Kidney epithelial cell (primary cell): ENCODE data around the gene GVQW3. TPM values are rescaled to one million over a fixed set of nuclear protein-coding genes. Genes with fewer than 3 reads are reported as not detected.

Source experiments
- DNase-seq: peaks from one replicate; pipeline ENCODE4 v3.0.0-alpha.2; 2010; ENCODE audit warnings: low read depth
- H3K27me3 ChIP-seq: 2 replicates; pipeline ENCODE4 v1.6.0; 2011; ENCODE audit warnings: low read length; ENCODE audit not compliant: control insufficient read depth, insufficient read depth
- H3K36me3 ChIP-seq: 2 replicates; pipeline ENCODE4 v1.5.1; 2011; ENCODE audit warnings: low read length; ENCODE audit not compliant: control insufficient read depth, insufficient read depth
- H3K4me3 ChIP-seq: 2 replicates; pipeline ENCODE4 v1.5.1; 2011; ENCODE audit warnings: low read depth, mild to moderate bottlenecking, control low read depth, low read length
- total RNA-seq: library from RNA; depleted of rRNA; stranded (reverse); fragments of >200 nt; gene quantifications from 2 replicates; pipeline ENCODE4 v1.2.3, GENCODE V29; 2015
- TF ChIP-seq, protein P1 (sequence below): IDR thresholded peaks from 2 replicates; pipeline ENCODE4 v1.5.1; 2011; ENCODE audit warnings: mild to moderate bottlenecking, moderate library complexity, low read length, control low read depth, inconsistent platforms; ENCODE audit not compliant: insufficient read depth, poor library complexity, severe bottlenecking

The GVQW3 gene
- total RNA-seq, 1 donor from 2014 or later, result 1.1 TPM

DNA sequence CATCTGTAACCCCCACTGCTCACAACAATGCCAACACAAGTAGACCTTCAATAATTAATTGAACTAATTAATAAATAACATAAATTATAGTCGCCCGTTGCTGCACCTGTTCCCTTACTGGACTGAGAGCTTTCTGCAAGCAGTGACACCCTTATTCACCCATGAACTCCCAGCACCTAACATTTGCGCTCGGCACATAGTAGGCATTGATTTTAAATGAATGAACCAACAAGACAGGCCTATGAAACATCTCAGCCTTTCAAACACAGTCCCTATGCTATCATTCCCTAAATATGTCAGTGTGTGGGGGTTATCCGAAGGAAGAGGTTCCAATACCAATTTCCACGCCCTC is 1.3 kb upstream of the GVQW3 start:
- DNase-seq, result no peak
- Histone ChIP-seq H3K27me3 (no peaks in the 10 kb centered on the region), H3K4me3 (peak overlapping the region; percentile 89), H3K36me3 (no peaks in the 10 kb centered on the region)
- TF ChIP-seq, protein P1, sequence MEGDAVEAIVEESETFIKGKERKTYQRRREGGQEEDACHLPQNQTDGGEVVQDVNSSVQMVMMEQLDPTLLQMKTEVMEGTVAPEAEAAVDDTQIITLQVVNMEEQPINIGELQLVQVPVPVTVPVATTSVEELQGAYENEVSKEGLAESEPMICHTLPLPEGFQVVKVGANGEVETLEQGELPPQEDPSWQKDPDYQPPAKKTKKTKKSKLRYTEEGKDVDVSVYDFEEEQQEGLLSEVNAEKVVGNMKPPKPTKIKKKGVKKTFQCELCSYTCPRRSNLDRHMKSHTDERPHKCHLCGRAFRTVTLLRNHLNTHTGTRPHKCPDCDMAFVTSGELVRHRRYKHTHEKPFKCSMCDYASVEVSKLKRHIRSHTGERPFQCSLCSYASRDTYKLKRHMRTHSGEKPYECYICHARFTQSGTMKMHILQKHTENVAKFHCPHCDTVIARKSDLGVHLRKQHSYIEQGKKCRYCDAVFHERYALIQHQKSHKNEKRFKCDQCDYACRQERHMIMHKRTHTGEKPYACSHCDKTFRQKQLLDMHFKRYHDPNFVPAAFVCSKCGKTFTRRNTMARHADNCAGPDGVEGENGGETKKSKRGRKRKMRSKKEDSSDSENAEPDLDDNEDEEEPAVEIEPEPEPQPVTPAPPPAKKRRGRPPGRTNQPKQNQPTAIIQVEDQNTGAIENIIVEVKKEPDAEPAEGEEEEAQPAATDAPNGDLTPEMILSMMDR, result no peak

DNA sequence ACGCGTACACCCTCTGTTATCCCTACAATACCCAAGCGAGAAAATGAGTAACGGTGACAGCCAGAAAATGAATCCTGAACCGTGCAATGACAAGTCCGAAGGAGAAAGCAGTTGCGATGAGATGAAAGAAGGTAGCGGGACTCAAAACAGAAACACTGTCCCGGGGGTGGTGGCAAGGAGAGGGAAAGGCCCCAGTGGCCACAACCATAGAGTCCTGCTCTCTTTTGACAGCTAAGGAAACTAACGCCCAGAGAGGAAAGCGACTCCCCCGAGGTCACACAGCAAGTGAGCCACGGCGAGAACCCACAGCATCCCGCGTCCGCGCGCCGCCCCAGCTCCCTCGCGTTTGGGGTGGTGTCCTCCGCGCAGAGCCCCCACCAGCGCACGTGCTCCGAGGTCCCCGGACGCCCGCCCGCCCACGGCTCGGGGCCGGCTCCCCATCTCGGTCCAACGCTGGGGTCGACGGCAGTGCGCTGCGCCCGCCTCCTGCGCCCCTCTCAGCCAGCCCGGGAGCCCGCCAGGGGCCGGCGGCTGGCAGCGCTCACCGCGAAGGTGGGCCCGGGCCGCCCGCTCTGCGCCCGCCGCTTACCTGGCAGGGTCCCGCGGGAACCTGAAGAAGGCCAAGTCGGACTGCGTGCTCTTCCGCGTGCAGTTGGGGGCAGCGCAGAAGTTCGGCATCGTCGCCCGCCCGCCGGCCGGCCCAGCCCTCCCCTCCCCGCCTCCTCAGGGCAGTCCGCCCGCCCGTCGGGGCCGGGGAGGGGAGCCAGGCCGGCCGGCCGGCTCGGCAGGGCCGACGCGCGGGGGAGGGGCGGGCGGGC is 755 bp upstream of the GVQW3 start:
- no peaks in the 10 kb centered on the region for H3K27me3 ChIP-seq
- peak; percentile 1 for DNase-seq
- peak overlapping the region; percentile 89 for H3K4me3 ChIP-seq
- no peaks in the 10 kb centered on the region for H3K36me3 ChIP-seq
- TF ChIP-seq, protein P1, result no peak

DNA sequence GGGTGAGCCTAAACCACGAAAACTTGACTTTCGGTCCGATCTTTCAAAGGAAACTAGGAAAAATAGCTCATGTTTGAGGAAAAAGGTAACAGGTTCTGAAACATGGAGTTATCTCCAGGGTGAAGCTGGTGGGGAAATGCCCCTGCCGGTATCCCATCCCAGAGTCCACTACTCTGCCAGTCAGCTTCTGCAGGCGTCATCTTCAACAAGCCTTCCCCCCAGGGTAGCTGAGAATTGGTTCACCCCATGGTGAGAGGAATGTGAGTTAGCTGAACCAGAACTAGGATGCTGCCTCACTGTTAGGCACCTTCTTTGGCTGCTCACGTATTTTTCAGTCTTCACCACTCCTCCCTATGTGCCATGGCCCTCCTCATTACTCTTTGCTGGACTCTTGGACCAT is 1.1 kb downstream of the GVQW3 start:
- Histone ChIP-seq H3K36me3 (no peaks in the 10 kb centered on the region), H3K27me3 (no peaks in the 10 kb centered on the region), H3K4me3 (no peak overlapping the region)
- TF ChIP-seq, protein P1, result no peak
- DNase-seq, result no peak

DNA sequence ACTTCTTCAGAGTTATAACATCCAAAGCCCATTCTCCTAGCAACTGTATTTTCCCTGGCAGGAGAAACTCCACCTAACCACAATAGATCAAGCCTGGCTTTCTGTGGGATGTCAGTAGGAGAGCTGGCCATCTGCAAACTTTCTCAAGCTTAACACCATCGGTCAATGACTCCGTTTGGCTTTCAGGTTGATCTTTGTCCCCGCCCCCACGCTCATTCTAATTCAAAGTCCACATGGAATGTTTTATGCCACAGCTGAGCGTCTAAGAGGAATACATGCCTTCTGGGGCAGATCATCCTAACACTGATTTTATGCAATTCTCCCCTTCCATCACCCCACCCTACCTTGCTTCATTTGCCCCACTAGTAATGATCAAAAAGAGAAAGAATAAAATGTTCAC is 4.8 kb downstream of the GVQW3 start:
- TF ChIP-seq, protein P1, result no peak
- peak; percentile 12 for DNase-seq
- H3K36me3 ChIP-seq, result no peaks in the 10 kb centered on the region

DNA sequence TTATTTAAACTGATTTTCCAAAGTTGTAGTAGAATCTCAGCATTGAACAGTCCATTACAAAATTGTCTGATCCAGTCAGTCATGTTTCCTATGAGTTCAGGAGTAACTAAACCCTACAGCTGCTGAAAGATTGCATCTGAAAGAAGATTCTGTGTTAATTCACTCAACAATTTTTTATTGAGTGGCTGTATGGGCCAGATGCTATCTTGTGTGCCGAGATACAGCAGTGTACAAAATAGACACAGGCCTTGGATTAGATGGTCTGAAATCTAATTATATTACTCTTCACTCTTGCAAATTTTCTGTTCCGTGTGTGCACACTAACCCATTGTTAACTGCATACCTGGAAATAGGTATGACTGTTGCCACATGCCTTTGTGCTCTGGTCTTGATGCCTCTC is 7.3 kb downstream of the GVQW3 start:
- Histone ChIP-seq H3K4me3 (no peak overlapping the region), H3K36me3 (no peaks in the 10 kb centered on the region), H3K27me3 (no peaks in the 10 kb centered on the region)
- TF ChIP-seq, protein P1, result no peak
- no peak for DNase-seq

More for the DNA sequence above, 4.8 kb downstream of the GVQW3 start:
- H3K27me3 ChIP-seq, result no peaks in the 10 kb centered on the region
- no peak overlapping the region for H3K4me3 ChIP-seq

DNA sequence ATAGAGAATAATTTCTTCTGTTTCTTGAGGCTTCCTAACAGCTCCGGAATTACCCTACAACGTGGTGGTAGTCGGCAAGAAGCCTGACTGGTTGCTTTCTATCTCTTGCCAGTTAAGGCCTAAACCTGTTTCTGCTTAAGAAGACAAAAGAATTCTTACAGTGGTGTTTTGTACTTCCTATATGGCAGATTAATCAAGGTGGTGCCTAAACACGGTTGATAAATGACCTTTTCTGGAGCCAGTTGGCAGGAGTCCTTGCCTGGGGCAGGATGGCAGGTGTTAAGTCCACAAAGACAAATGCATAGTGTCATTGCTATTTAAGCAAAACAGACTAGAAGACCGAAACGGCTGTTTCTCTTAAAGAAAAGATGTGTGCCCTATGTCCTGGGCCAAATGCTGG is 9.9 kb downstream of the GVQW3 start:
- TF ChIP-seq, protein P1, result no peak
- no peaks in the 10 kb centered on the region for H3K27me3 ChIP-seq
- H3K36me3 ChIP-seq, result no peaks in the 10 kb centered on the region
- no peak for DNase-seq
- no peak overlapping the region for H3K4me3 ChIP-seq
